K562 (cell line): ENCODE results near the gene CCDC34. TPM values are rescaled to one million over a fixed set of nuclear protein-coding genes. Genes with fewer than 3 reads are reported as not detected.

Experiments
- ARNT ChIP-seq, 2 experiments: fragments of 450-650 bp; IDR thresholded peaks; 2 replicates each; pipeline ENCODE4 v1.6.1; 2016; ENCODE audit warnings: mild to moderate bottlenecking in 1 of 2
- BCL6 ChIP-seq: fragments of 250-450 bp; sonication (Bioruptor Pico); IDR thresholded peaks from 2 replicates; pipeline ENCODE4 v1.4.0; 2020
- CC2D1A ChIP-seq: fragments of 450-650 bp; IDR thresholded peaks from 2 replicates; pipeline ENCODE4 v1.6.1; 2017; ENCODE audit warnings: mild to moderate bottlenecking
- CEBPG ChIP-seq, 3 experiments: fragments of 200-800 bp in 1 of 3; sonication (Bioruptor generic) in 1 of 3; sonication (generic) in 1 of 3; formaldehyde crosslinking in 1 of 3; IDR thresholded peaks in 2 of 3; conservative IDR thresholded peaks in 1 of 3; 2 replicates each; pipeline versions ENCODE4 v1.6.1 to v1.8.0; 2016 to 2022; ENCODE audit warnings: missing compliant biosample characterization in 2 of 3, missing genetic modification characterization in 2 of 3, mild to moderate bottlenecking in 1 of 3, missing genetic modification reagents in 1 of 3
- ESRRA ChIP-seq: fragments of 450-650 bp; IDR thresholded peaks from 2 replicates; pipeline ENCODE4 v1.6.1; 2014; ENCODE audit warnings: low read depth, mild to moderate bottlenecking, moderate library complexity, borderline replicate concordance
- ETV5 ChIP-seq: sonication (generic); formaldehyde crosslinking; IDR thresholded peaks from 2 replicates; pipeline ENCODE4 v1.4.0; 2020; ENCODE audit warnings: low read depth, mild to moderate bottlenecking, missing genetic modification reagents
- FOXM1 ChIP-seq, 2 experiments: fragments of 450-650 bp in 1 of 2; sonication (generic) in 1 of 2; formaldehyde crosslinking in 1 of 2; IDR thresholded peaks; 2 replicates each; pipeline versions ENCODE4 v1.6.1 to v1.9.0; 2017 to 2022; ENCODE audit warnings: low read depth in 2 of 2, mild to moderate bottlenecking in 2 of 2, missing genetic modification reagents in 1 of 2, moderate library complexity in 1 of 2
- HDAC3 ChIP-seq: fragments of 450-650 bp; IDR thresholded peaks from 2 replicates; pipeline ENCODE4 v1.6.1; 2018; ENCODE audit warnings: borderline replicate concordance, mild to moderate bottlenecking, moderate library complexity; ENCODE audit not compliant: partially characterized antibody
- HNRNPLL ChIP-seq: fragments of 200-400 bp; formaldehyde crosslinking; IDR thresholded peaks from 2 replicates; pipeline ENCODE4 v1.6.1; 2017; ENCODE audit warnings: low read length, low read depth, mild to moderate bottlenecking; ENCODE audit not compliant: poor library complexity, severe bottlenecking
- SLC30A9 ChIP-seq: fragments of 250-450 bp; sonication (Bioruptor Pico); IDR thresholded peaks from 2 replicates; pipeline ENCODE4 v1.8.0; 2022; ENCODE audit warnings: mild to moderate bottlenecking, moderate library complexity
- ZNF124 ChIP-seq: sonication (generic); formaldehyde crosslinking; IDR thresholded peaks from 2 replicates; pipeline ENCODE4 v1.8.1; 2022; ENCODE audit warnings: missing genetic modification reagents
- ZNF3 ChIP-seq: fragments of 250-450 bp; sonication (Bioruptor Pico); IDR thresholded peaks from 2 replicates; pipeline ENCODE4 v1.5.0; 2021; ENCODE audit warnings: mild to moderate bottlenecking, moderate library complexity
- ZNF316 ChIP-seq: fragments of 450-650 bp; IDR thresholded peaks from 2 replicates; pipeline ENCODE4 v1.6.1; 2016
- polyA plus RNA-seq, 8 experiments: library from polyadenylated mRNA; depleted of rRNA in 4 of 8; stranded (reverse) in 5 of 8; unstranded in 3 of 8; fragments of >200 nt; fragmentation: Nextera tagmentation in 2 of 8; fragmentation: Illumina TruSeq in 1 of 8; extraction: Ambion mirVana in 2 of 8; extraction: Trizol in 1 of 8; gene quantifications; 2 replicates each; pipeline versions ENCODE4 v1.2.1 to v1.2.3, GENCODE V29; 2011 to 2014; ENCODE audit warnings: inconsistent platforms in 1 of 8, missing spikeins in 1 of 8
- total RNA-seq, 7 experiments: library from RNA; depleted of rRNA in 6 of 7; stranded (reverse); fragments of >200 nt in 6 of 7; fragmentation: Illumina TruSeq in 2 of 7; extraction: Trizol in 2 of 7; gene quantifications; 2 replicates each; pipeline versions ENCODE4 v1.2.1 to v1.2.3, GENCODE V29; 2011 to 2021; ENCODE audit warnings: low replicate concordance in 1 of 7
- TF ChIP-seq, protein P1 (sequence below): sonication (generic); formaldehyde crosslinking; IDR thresholded peaks from 2 replicates; pipeline ENCODE4 v1.8.0; 2022; ENCODE audit warnings: missing genetic modification reagents, mild to moderate bottlenecking, borderline replicate concordance
- TF ChIP-seq, protein P2 (sequence below): fragments of 450-650 bp; IDR thresholded peaks from 2 replicates; pipeline ENCODE4 v1.6.1; 2017; ENCODE audit warnings: antibody characterized with exemption, mild to moderate bottlenecking
- TF ChIP-seq, protein P3 (sequence below): fragments of 250-450 bp; sonication (Bioruptor Pico); IDR thresholded peaks from 2 replicates; pipeline ENCODE4 v1.5.0; 2020; ENCODE audit warnings: mild to moderate bottlenecking
- TF ChIP-seq, protein P4 (sequence below): fragments of 450-650 bp; IDR thresholded peaks from 2 replicates; pipeline ENCODE4 v1.6.1; 2016; ENCODE audit warnings: mild to moderate bottlenecking

CCDC34 gene
- total and polyA plus RNA-seq, 9 of the 15 experiments (the other 6 are each of a cell fraction or from before 2014, with no cell fraction given) = 6.2 to 42.0 (median 15.7) TPM

DNA sequence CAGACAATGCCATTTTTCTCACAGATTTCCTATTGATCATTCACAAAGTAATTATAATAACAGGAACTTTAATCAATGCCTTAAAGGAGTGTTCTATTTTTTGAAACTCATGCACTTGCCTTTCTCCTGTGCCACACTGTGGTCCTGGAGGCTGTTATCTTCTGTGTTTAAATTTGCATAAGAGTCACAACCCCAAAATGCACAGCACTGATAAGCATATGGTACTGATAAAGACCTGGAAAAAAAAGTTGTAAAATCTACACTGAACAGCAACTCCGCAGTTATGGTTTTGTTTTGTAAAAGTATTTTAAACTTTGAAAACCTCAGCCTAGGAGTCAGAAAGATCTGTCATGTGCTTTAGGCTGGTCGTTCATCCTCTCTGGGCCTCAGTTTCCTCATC lies 9.1 kb upstream of the CCDC34 start (continued):
- TF ChIP-seq CC2D1A = peak; percentile 88
- no peak for TF ChIP-seq HNRNPLL
- TF ChIP-seq HDAC3 = peak; percentile 57
- no peak for TF ChIP-seq ZNF124 (CRISPR knock-in tag)
- TF ChIP-seq, protein P1, sequence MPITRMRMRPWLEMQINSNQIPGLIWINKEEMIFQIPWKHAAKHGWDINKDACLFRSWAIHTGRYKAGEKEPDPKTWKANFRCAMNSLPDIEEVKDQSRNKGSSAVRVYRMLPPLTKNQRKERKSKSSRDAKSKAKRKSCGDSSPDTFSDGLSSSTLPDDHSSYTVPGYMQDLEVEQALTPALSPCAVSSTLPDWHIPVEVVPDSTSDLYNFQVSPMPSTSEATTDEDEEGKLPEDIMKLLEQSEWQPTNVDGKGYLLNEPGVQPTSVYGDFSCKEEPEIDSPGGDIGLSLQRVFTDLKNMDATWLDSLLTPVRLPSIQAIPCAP = no peak
- TF ChIP-seq, protein P2, sequence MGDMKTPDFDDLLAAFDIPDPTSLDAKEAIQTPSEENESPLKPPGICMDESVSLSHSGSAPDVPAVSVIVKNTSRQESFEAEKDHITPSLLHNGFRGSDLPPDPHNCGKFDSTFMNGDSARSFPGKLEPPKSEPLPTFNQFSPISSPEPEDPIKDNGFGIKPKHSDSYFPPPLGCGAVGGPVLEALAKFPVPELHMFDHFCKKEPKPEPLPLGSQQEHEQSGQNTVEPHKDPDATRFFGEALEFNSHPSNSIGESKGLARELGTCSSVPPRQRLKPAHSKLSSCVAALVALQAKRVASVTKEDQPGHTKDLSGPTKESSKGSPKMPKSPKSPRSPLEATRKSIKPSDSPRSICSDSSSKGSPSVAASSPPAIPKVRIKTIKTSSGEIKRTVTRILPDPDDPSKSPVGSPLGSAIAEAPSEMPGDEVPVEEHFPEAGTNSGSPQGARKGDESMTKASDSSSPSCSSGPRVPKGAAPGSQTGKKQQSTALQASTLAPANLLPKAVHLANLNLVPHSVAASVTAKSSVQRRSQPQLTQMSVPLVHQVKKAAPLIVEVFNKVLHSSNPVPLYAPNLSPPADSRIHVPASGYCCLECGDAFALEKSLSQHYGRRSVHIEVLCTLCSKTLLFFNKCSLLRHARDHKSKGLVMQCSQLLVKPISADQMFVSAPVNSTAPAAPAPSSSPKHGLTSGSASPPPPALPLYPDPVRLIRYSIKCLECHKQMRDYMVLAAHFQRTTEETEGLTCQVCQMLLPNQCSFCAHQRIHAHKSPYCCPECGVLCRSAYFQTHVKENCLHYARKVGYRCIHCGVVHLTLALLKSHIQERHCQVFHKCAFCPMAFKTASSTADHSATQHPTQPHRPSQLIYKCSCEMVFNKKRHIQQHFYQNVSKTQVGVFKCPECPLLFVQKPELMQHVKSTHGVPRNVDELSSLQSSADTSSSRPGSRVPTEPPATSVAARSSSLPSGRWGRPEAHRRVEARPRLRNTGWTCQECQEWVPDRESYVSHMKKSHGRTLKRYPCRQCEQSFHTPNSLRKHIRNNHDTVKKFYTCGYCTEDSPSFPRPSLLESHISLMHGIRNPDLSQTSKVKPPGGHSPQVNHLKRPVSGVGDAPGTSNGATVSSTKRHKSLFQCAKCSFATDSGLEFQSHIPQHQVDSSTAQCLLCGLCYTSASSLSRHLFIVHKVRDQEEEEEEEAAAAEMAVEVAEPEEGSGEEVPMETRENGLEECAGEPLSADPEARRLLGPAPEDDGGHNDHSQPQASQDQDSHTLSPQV = no peak
- TF ChIP-seq ZNF316 = no peak
- peak; percentile 94 for TF ChIP-seq FOXM1 (IDR thresholded peaks at IDR 0.05; ENCODE audit: low read depth)
- no peak for TF ChIP-seq FOXM1 (CRISPR knock-in tag; IDR thresholded peaks at IDR 0.05; ENCODE audit: low read depth)
- TF ChIP-seq ETV5 (CRISPR knock-in tag) = no peak
- peak; percentile 36; the same call in 1 of the 2 replicates for TF ChIP-seq ESRRA
- TF ChIP-seq, protein P3, sequence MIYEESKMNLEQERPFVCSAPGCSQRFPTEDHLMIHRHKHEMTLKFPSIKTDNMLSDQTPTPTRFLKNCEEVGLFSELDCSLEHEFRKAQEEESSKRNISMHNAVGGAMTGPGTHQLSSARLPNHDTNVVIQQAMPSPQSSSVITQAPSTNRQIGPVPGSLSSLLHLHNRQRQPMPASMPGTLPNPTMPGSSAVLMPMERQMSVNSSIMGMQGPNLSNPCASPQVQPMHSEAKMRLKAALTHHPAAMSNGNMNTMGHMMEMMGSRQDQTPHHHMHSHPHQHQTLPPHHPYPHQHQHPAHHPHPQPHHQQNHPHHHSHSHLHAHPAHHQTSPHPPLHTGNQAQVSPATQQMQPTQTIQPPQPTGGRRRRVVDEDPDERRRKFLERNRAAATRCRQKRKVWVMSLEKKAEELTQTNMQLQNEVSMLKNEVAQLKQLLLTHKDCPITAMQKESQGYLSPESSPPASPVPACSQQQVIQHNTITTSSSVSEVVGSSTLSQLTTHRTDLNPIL = no peak
- no peak for TF ChIP-seq BCL6 (CRISPR knock-in tag)
- TF ChIP-seq ZNF3 (CRISPR knock-in tag) = no peak
- TF ChIP-seq, protein P4, sequence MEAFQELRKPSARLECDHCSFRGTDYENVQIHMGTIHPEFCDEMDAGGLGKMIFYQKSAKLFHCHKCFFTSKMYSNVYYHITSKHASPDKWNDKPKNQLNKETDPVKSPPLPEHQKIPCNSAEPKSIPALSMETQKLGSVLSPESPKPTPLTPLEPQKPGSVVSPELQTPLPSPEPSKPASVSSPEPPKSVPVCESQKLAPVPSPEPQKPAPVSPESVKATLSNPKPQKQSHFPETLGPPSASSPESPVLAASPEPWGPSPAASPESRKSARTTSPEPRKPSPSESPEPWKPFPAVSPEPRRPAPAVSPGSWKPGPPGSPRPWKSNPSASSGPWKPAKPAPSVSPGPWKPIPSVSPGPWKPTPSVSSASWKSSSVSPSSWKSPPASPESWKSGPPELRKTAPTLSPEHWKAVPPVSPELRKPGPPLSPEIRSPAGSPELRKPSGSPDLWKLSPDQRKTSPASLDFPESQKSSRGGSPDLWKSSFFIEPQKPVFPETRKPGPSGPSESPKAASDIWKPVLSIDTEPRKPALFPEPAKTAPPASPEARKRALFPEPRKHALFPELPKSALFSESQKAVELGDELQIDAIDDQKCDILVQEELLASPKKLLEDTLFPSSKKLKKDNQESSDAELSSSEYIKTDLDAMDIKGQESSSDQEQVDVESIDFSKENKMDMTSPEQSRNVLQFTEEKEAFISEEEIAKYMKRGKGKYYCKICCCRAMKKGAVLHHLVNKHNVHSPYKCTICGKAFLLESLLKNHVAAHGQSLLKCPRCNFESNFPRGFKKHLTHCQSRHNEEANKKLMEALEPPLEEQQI = peak; percentile 78
- no peak for TF ChIP-seq SLC30A9 (CRISPR knock-in tag)
- 0 out of 4 replicates have a peak, but pooled peaks of 1 of the 2 experiments have one; percentile 55 for TF ChIP-seq ARNT (IDR thresholded peaks at IDR 0.05)
- TF ChIP-seq CEBPG (CRISPR knock-in tag; IDR thresholded peaks at IDR 0.05) = no peak
- no peak for TF ChIP-seq CEBPG (tag; conservative IDR thresholded peaks at IDR 0.05 in 1 of 2, IDR thresholded peaks at IDR 0.05 in 1 of 2)
